ACC112 (cell line): ENCODE data around the gene C4orf50.

Experiments used
- H2AFZ ChIP-seq: fragments of 200-600 bp; sonication (generic); one replicate; pipeline ENCODE4 v1.6.0; 2017; ENCODE audit warnings: antibody characterized with exemption, low read length; ENCODE audit not compliant: unreplicated experiment
- H3K27ac ChIP-seq: fragments of 200-600 bp; sonication (generic); 2 replicates; pipeline ENCODE4 v1.5.1; 2014; ENCODE audit warnings: low read depth, mild to moderate bottlenecking, antibody characterized with exemption, low read length, moderate library complexity
- H3K27me3 ChIP-seq: fragments of 200-600 bp; sonication (generic); 2 replicates; pipeline ENCODE4 v1.6.1; 2014; ENCODE audit warnings: mild to moderate bottlenecking, antibody characterized with exemption, low read length, moderate library complexity, mixed read lengths; ENCODE audit not compliant: insufficient read depth
- H3K36me3 ChIP-seq: fragments of 200-600 bp; sonication (generic); 2 replicates; pipeline ENCODE4 v1.6.1; 2016; ENCODE audit warnings: mild to moderate bottlenecking, antibody characterized with exemption, low read length, moderate library complexity, mixed read lengths; ENCODE audit not compliant: insufficient read depth
- H3K4me1 ChIP-seq: fragments of 200-600 bp; sonication (generic); one replicate; pipeline ENCODE4 v1.6.1; 2016; ENCODE audit warnings: low read length, mixed read lengths; ENCODE audit not compliant: insufficient read depth, unreplicated experiment, control insufficient read depth
- H3K4me3 ChIP-seq: fragments of 200-600 bp; sonication (generic); 2 replicates; pipeline ENCODE4 v1.5.1; 2014; ENCODE audit warnings: mild to moderate bottlenecking, low read depth, low read length
- H3K79me2 ChIP-seq: fragments of 200-600 bp; sonication (generic); one replicate; pipeline ENCODE4 v1.6.0; 2016; ENCODE audit warnings: low read length; ENCODE audit not compliant: control insufficient read depth, unreplicated experiment, insufficient read depth

C4orf50 gene

GRCh38 chr4:5968246-5968645, 50.0 kb downstream of the C4orf50 start:
- H3K4me1 ChIP-seq = no peaks in the 10 kb centered on the region
- H2AFZ ChIP-seq = no peak overlapping the region
- H3K36me3 ChIP-seq = no peaks in the 10 kb centered on the region
- no peak overlapping the region for H3K27ac ChIP-seq
- H3K4me3 ChIP-seq = no peak overlapping the region
- H3K79me2 ChIP-seq = no peaks in the 10 kb centered on the region
- H3K27me3 ChIP-seq = peaks cover 32% of the 10 kb centered on the region

GRCh38 chr4:5967783-5968182, 50.4 kb downstream of the C4orf50 start:
- H3K4me1 ChIP-seq = no peaks in the 10 kb centered on the region
- no peak overlapping the region for H3K27ac ChIP-seq
- peaks cover 34% of the 10 kb centered on the region for H3K27me3 ChIP-seq
- no peaks in the 10 kb centered on the region for H3K36me3 ChIP-seq
- no peak overlapping the region for H3K4me3 ChIP-seq
- H2AFZ ChIP-seq = no peak overlapping the region
- no peaks in the 10 kb centered on the region for H3K79me2 ChIP-seq

GRCh38 chr4:5965225-5965624, 53.0 kb downstream of the C4orf50 start:
- H3K27me3 ChIP-seq = peaks cover 55% of the 10 kb centered on the region

GRCh38 chr4:5964030-5964429, 54.2 kb downstream of the C4orf50 start:
- no peaks in the 10 kb centered on the region for H3K79me2 ChIP-seq
- no peaks in the 10 kb centered on the region for H3K36me3 ChIP-seq
- H3K27me3 ChIP-seq = peaks cover 67% of the 10 kb centered on the region
- H3K27ac ChIP-seq = no peak overlapping the region
- H2AFZ ChIP-seq = no peak overlapping the region
- H3K4me1 ChIP-seq = no peaks in the 10 kb centered on the region
- no peak overlapping the region for H3K4me3 ChIP-seq

More at GRCh38 chr4:5965225-5965624, 53.0 kb downstream of the C4orf50 start:
- H2AFZ ChIP-seq = no peak overlapping the region
- H3K27ac ChIP-seq = no peak overlapping the region
- no peaks in the 10 kb centered on the region for H3K36me3 ChIP-seq
- no peaks in the 10 kb centered on the region for H3K79me2 ChIP-seq
- H3K4me3 ChIP-seq = no peak overlapping the region
- no peaks in the 10 kb centered on the region for H3K4me1 ChIP-seq

- Histone ChIP-seq H2AFZ (no peak overlapping the region), H3K36me3 (no peaks in the 10 kb centered on the region), H3K27me3 (peaks cover 70% of the 10 kb centered on the region), H3K4me1 (no peaks in the 10 kb centered on the region), H3K27ac (no peak overlapping the region), H3K79me2 (no peaks in the 10 kb centered on the region), H3K4me3 (no peak overlapping the region)
Measured at GRCh38 chr4:5963611-5964010, 54.6 kb downstream of the C4orf50 start.

- Histone ChIP-seq H2AFZ (no peak overlapping the region), H3K27ac (no peak overlapping the region), H3K4me1 (no peaks in the 10 kb centered on the region), H3K4me3 (no peak overlapping the region), H3K36me3 (no peaks in the 10 kb centered on the region), H3K27me3 (peaks cover 79% of the 10 kb centered on the region), H3K79me2 (no peaks in the 10 kb centered on the region)
Measured at GRCh38 chr4:5962416-5962815, 55.8 kb downstream of the C4orf50 start.

GRCh38 chr4:5960252-5960880, 57.9 kb downstream of the C4orf50 start:
- Histone ChIP-seq H3K27me3 (peaks cover 78% of the 10 kb centered on the region), H3K79me2 (no peaks in the 10 kb centered on the region), H2AFZ (no peak overlapping the region), H3K27ac (no peak overlapping the region), H3K4me3 (no peak overlapping the region), H3K36me3 (no peaks in the 10 kb centered on the region), H3K4me1 (no peaks in the 10 kb centered on the region)

GRCh38 chr4:5959211-5959982, 58.8 kb downstream of the C4orf50 start:
- H2AFZ ChIP-seq = no peak overlapping the region
- H3K4me1 ChIP-seq = no peaks in the 10 kb centered on the region
- no peak overlapping the region for H3K4me3 ChIP-seq
- H3K79me2 ChIP-seq = no peaks in the 10 kb centered on the region
- H3K27ac ChIP-seq = no peak overlapping the region
- H3K27me3 ChIP-seq = peaks cover 71% of the 10 kb centered on the region
- H3K36me3 ChIP-seq = no peaks in the 10 kb centered on the region

GRCh38 chr4:5958199-5958735, 60.0 kb downstream of the C4orf50 start:
- Histone ChIP-seq H3K27me3 (peaks cover 74% of the 10 kb centered on the region), H3K4me3 (no peak overlapping the region), H2AFZ (no peak overlapping the region), H3K27ac (no peak overlapping the region), H3K4me1 (no peaks in the 10 kb centered on the region), H3K36me3 (no peaks in the 10 kb centered on the region), H3K79me2 (no peaks in the 10 kb centered on the region)

GRCh38 chr4:5957076-5957475, 61.2 kb downstream of the C4orf50 start:
- no peak overlapping the region for H3K4me3 ChIP-seq
- no peak overlapping the region for H3K27ac ChIP-seq
- peaks cover 78% of the 10 kb centered on the region for H3K27me3 ChIP-seq
- no peaks in the 10 kb centered on the region for H3K4me1 ChIP-seq
- H2AFZ ChIP-seq = no peak overlapping the region
- no peaks in the 10 kb centered on the region for H3K79me2 ChIP-seq
- H3K36me3 ChIP-seq = no peaks in the 10 kb centered on the region
